Stimulated activated CD4-positive, alpha-beta T cell treated with anti-CD3 and anti-CD28 coated beads, Interleukin-2, amount 100 ng/mL, for 24 hours (primary cell): ENCODE results near the gene PUS7L.
"Not testable (repeated sequence)": the region's sequence is repeated elsewhere in the genome, so short reads cannot be mapped to it uniquely, and the experiment has no call there.

ENCODE experiments used
- DNase-seq, 2 donors: peaks; one replicate each; pipeline ENCODE4 v3.0.0-alpha.2; 2020

The PUS7L gene

GRCh38 chr12:43744826-43745225, 13.8 kb downstream of the PUS7L start:
- no peak for DNase-seq

GRCh38 chr12:43742106-43742505, 16.5 kb downstream of the PUS7L start:
- DNase-seq: no peak

- DNase-seq: no peak
Measured at GRCh38 chr12:43740511-43741100, 18.0 kb downstream of the PUS7L start.

GRCh38 chr12:43737646-43738045, 20.9 kb downstream of the PUS7L start:
- DNase-seq: no peak

DNA sequence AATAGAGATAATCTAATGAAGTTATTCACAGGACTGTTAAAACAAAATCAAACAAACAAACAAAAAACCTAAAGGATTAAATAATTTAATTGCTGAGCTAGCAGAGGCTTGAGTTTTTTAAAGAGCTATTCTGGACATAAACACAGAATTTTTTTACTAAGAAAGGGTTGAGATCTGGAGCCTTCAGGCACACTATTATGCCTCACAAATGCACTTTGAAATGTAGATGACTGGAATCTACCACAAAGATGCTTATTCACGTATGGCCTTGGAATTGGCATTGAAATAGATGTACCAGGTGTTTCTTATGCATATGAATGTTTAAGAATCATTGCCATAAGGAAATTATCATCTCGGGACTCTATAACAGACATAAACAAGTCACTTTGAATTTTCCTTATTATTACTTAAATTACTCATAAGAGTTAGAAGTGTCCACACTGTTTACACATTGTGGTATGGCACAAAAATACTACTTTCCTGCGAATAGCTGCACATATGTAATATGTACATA, 21.6 kb downstream of the PUS7L start:
- DNase-seq: no peak

DNA sequence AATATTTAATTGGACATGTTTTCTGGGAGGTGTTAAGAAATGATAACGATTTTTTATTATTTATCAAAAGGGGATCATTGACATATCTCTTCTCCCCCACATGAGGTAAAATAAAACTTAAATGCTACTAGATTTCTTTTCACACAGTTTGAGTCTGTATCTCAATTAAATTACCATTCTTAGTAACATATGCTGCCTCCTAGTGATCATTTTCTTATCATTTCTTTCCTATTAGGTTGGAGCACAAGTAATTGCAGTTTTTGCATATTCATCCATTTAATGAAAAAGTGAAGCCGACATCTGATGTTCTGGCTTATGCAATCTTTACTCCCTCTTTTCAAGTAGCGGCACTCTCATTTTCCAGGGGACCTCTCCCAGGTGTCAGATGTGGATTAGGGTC, 24.9 kb downstream of the PUS7L start:
- DNase-seq: no peak

DNA sequence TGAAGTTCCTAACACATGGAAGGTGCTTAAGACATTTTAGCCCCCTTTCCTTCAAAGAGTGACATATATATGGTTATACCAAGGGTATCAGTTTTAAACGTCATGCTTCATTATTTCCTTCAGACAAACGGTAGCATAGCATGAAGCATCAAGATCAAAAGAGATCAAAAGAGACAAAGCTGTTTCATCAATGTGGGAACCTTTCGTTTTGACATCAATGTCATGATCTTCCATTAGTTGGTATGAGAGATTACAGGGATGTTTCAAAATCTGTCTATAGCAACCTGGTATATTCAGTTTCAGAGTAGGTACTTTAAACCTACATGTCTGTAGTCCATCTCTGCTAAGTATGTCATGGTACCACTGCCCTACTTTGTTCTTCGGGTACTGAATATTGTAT, 28.3 kb downstream of the PUS7L start:
- no peak for DNase-seq

- no peak for DNase-seq
Measured at GRCh38 chr12:43728698-43729097, 29.9 kb downstream of the PUS7L start.

GRCh38 chr12:43728117-43728516, 30.5 kb downstream of the PUS7L start:
- no peak for DNase-seq

- DNase-seq: no peak
Measured at GRCh38 chr12:43723134-43723533, 35.5 kb downstream of the PUS7L start.

GRCh38 chr12:43722621-43723020, 36.0 kb downstream of the PUS7L start:
- no peak for DNase-seq

- DNase-seq: no peak
Measured at GRCh38 chr12:43711348-43711747, 47.2 kb downstream of the PUS7L start.

DNA sequence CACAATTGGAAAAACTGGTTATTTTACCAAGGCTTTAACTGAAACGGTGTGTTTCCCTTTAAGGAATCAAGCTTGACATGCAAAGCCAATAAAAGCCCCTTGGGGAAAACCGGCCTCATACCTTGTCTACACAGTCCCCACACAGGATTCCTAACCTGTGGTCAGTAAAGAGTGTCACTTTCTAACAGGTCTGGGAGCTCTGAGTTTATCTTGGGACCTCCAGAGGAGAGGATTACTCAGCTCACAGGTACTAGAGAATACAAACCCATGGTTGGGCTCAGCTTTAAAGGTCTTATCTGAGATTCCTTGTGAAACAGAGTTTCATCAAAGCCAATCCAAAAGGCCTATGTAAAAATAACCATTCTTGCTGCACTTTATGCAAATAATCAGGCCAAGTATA, 54.8 kb downstream of the PUS7L start:
- DNase-seq: not testable (repeated sequence)

GRCh38 chr12:43701194-43701593, 57.4 kb downstream of the PUS7L start:
- DNase-seq: not testable (repeated sequence)

DNA sequence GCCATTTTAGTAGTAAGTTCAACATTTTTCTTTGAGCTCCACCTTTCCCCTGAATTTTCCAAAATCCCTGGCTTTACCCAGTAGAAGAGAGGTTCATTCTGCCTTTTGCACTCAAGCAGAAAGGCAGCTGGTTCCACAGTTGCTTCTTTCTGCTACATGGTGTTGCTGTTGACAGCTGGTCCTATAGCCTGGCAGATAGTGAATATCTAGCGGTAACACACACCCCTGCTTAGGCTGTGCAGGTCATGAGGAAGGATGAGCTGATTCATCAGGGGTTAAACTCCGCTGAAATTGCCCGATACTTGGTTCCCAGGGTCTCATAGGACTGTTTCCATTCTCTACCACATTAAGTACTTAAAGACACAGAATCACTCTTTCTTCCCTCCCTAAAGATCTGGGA, 62.4 kb downstream of the PUS7L start:
- no peak for DNase-seq

GRCh38 chr12:43694879-43695278, 63.7 kb downstream of the PUS7L start:
- DNase-seq: no peak

- no peak for DNase-seq
Measured at GRCh38 chr12:43692064-43692463, 66.5 kb downstream of the PUS7L start.

GRCh38 chr12:43685491-43685890, 73.1 kb downstream of the PUS7L start:
- DNase-seq: not testable (repeated sequence)

- DNase-seq: peak in 1 of 2 donors; percentile 15
Measured at GRCh38 chr12:43676183-43676813, 82.3 kb downstream of the PUS7L start.

- no peak for DNase-seq
Measured at GRCh38 chr12:43675048-43675904, 83.3 kb downstream of the PUS7L start.

GRCh38 chr12:43669373-43669772, 89.2 kb downstream of the PUS7L start:
- no peak for DNase-seq
